Tibial nerve (tissue), 3 donors: ENCODE data around the gene SMPD2.

Experiments used
- CTCF ChIP-seq, 5 experiments: fragments of 200-600 bp in 3 of 5; fragments of 450-650 bp in 2 of 5; sonication (generic) in 3 of 5; IDR thresholded peaks; one replicate each; pipeline ENCODE4 v1.5.1; 2016 to 2019; ENCODE audit warnings: antibody characterized with exemption in 5 of 5, mild to moderate bottlenecking in 3 of 5, moderate library complexity in 2 of 5
- POLR2A ChIP-seq, 2 donors: fragments of 450-650 bp; IDR thresholded peaks; one replicate each; pipeline ENCODE4 v1.6.1; 2017; ENCODE audit warnings: antibody characterized with exemption in 2 of 2, mild to moderate bottlenecking in 2 of 2, moderate library complexity in 2 of 2

- TF ChIP-seq CTCF (IDR thresholded peaks at IDR 0.05) (no peak), POLR2A (IDR thresholded peaks at IDR 0.05) (no peak)
These were observed 43.6 kb downstream of the SMPD2 start for GRCh38 chr6:109484122-109484521.
